RWPE2 (cell line): ENCODE results near the gene PLPP4.

Experiments
- ATAC-seq: fragments of 200-7000 bp; cut with Tn5 transposase; 3 replicates; pipeline ENCODE4 v1.9.1; 2021; ENCODE audit warnings: low read depth
- DNase-seq: peaks from one replicate; pipeline ENCODE4 v3.0.0-alpha.2; 2020; ENCODE audit warnings: low spot score
- H3K27ac ChIP-seq: fragments of 450-650 bp; 2 replicates; pipeline ENCODE4 v1.5.1; 2017; ENCODE audit warnings: mild to moderate bottlenecking; ENCODE audit not compliant: poor library complexity, severe bottlenecking
- H3K27me3 ChIP-seq: fragments of 250-450 bp; sonication (Bioruptor Pico); 2 replicates; pipeline ENCODE4 v1.5.1; 2021; ENCODE audit warnings: mild to moderate bottlenecking, moderate library complexity; ENCODE audit not compliant: insufficient read depth, poor library complexity, severe bottlenecking
- H3K36me3 ChIP-seq: fragments of 250-450 bp; sonication (Bioruptor Pico); 2 replicates; pipeline ENCODE4 v1.5.1; 2020; ENCODE audit warnings: low read depth, mild to moderate bottlenecking, moderate library complexity
- H3K4me1 ChIP-seq: fragments of 250-450 bp; sonication (Bioruptor Pico); 2 replicates; pipeline ENCODE4 v1.5.1; 2021; ENCODE audit warnings: mild to moderate bottlenecking, moderate library complexity; ENCODE audit not compliant: insufficient read depth, poor library complexity, severe bottlenecking
- H3K4me3 ChIP-seq: fragments of 250-450 bp; sonication (Bioruptor Pico); 2 replicates; pipeline ENCODE4 v1.5.1; 2021; ENCODE audit warnings: mild to moderate bottlenecking, moderate library complexity; ENCODE audit not compliant: severe bottlenecking
- H3K9me3 ChIP-seq: fragments of 250-450 bp; sonication (Bioruptor Pico); 2 replicates; pipeline ENCODE4 v1.5.1; 2021; ENCODE audit warnings: mild to moderate bottlenecking, moderate library complexity; ENCODE audit not compliant: severe bottlenecking
- CTCF ChIP-seq: fragments of 450-650 bp; IDR thresholded peaks from one replicate; pipeline ENCODE4 v1.5.1; 2017; ENCODE audit warnings: mild to moderate bottlenecking, moderate library complexity; ENCODE audit not compliant: poor library complexity, severe bottlenecking

Gene PLPP4

GRCh38 chr10:120559800-120560199 lies 102.8 kb downstream of the PLPP4 start:
- no peak for TF ChIP-seq CTCF
- Histone ChIP-seq H3K4me3 (no peak overlapping the region), H3K27me3 (no peaks in the 10 kb centered on the region), H3K36me3 (no peaks in the 10 kb centered on the region), H3K9me3 (no peaks in the 10 kb centered on the region), H3K4me1 (no peaks in the 10 kb centered on the region), H3K27ac (no peak overlapping the region)
- ATAC-seq (no peak), DNase-seq (no peak)

GRCh38 chr10:120562956-120563355 lies 105.9 kb downstream of the PLPP4 start:
- Histone ChIP-seq H3K27ac (no peak overlapping the region), H3K9me3 (no peaks in the 10 kb centered on the region), H3K4me1 (no peaks in the 10 kb centered on the region), H3K27me3 (no peaks in the 10 kb centered on the region), H3K4me3 (no peak overlapping the region), H3K36me3 (no peaks in the 10 kb centered on the region)
- DNase-seq (no peak), ATAC-seq (no peak)
- TF ChIP-seq CTCF = no peak

GRCh38 chr10:120570418-120570817 lies 113.4 kb downstream of the PLPP4 start:
- DNase-seq = no peak
- no peak for TF ChIP-seq CTCF
- H3K4me3 ChIP-seq = no peak overlapping the region

GRCh38 chr10:120571266-120571665 lies 114.2 kb downstream of the PLPP4 start:
- Histone ChIP-seq H3K4me3 (no peak overlapping the region), H3K9me3 (no peaks in the 10 kb centered on the region), H3K27me3 (no peaks in the 10 kb centered on the region), H3K27ac (no peak overlapping the region), H3K36me3 (no peaks in the 10 kb centered on the region), H3K4me1 (no peaks in the 10 kb centered on the region)
- no peak for TF ChIP-seq CTCF
- DNase-seq = no peak
- no peak for ATAC-seq

More at GRCh38 chr10:120570418-120570817, 113.4 kb downstream of the PLPP4 start:
- no peaks in the 10 kb centered on the region for H3K27me3 ChIP-seq
- H3K36me3 ChIP-seq = no peaks in the 10 kb centered on the region
- H3K4me1 ChIP-seq = no peaks in the 10 kb centered on the region
- H3K27ac ChIP-seq = no peak overlapping the region
- H3K9me3 ChIP-seq = no peaks in the 10 kb centered on the region
- ATAC-seq = no peak

GRCh38 chr10:120572307-120572706 lies 115.3 kb downstream of the PLPP4 start:
- TF ChIP-seq CTCF = no peak
- no peak overlapping the region for H3K4me3 ChIP-seq
- ATAC-seq (no peak), DNase-seq (no peak)
- no peaks in the 10 kb centered on the region for H3K27me3 ChIP-seq
- H3K36me3 ChIP-seq = no peaks in the 10 kb centered on the region
- H3K27ac ChIP-seq = no peak overlapping the region
- no peaks in the 10 kb centered on the region for H3K9me3 ChIP-seq
- no peaks in the 10 kb centered on the region for H3K4me1 ChIP-seq
